GM18951 (cell line): ENCODE results near the gene DCT.

ENCODE experiments used
- POLR2A ChIP-seq: IDR thresholded peaks from 4 replicates; pipeline ENCODE4 v1.6.1; 2011; ENCODE audit warnings: mild to moderate bottlenecking; ENCODE audit not compliant: insufficient read length, insufficient read depth; ENCODE audit errors: extremely low read depth
- in situ Hi-C: fragments of 300-500 bp; cut with MboI; formaldehyde crosslinking; loops from one replicate; pipeline ENCODE4 v1.12.0; 2022; ENCODE audit warnings: low sequenced_read_pairs, mixed read lengths, inconsistent platforms; ENCODE audit not compliant: unreplicated experiment

DCT gene

DNA sequence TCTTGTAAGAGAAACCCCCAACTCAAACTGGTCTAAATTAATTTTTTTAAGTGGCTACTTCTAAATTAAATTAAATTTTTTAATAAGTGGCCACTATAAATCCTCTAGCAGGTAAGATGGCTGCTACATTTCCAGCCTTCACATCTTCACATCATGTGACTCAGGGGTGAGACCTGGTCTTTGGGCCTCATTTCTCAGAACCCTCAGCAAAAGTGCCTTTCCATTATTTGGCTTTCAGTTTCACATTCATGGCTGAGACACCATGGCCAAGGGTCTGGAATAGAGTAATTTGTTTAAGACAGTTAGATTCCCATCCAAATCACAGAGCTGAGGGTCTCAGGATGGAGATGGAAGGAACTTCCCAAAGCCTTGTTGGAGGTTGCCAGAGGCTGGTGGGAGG lies 47.5 kb downstream of the DCT start:
- in situ Hi-C loops, result no loop called here
- TF ChIP-seq POLR2A, result no peak

DNA sequence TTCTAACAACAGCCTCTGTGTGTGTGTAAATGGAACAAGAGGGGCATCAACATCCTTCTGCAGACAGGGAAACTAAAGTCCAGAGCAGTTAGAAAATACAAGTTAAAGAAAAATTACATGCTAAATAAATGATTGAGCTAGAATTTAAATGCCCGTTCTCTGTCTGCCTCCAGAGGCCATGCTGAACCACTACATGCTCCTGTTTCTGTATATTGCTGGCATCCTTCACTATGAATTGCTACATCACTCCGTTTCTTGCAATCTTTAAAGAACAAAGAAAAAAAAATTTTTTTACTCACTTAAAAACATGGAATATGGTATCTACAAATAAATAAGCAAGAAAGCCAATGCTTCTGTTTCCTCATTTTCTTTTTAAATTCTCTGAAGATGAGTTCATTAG lies 47.9 kb downstream of the DCT start:
- in situ Hi-C loops, result no loop called here

DNA sequence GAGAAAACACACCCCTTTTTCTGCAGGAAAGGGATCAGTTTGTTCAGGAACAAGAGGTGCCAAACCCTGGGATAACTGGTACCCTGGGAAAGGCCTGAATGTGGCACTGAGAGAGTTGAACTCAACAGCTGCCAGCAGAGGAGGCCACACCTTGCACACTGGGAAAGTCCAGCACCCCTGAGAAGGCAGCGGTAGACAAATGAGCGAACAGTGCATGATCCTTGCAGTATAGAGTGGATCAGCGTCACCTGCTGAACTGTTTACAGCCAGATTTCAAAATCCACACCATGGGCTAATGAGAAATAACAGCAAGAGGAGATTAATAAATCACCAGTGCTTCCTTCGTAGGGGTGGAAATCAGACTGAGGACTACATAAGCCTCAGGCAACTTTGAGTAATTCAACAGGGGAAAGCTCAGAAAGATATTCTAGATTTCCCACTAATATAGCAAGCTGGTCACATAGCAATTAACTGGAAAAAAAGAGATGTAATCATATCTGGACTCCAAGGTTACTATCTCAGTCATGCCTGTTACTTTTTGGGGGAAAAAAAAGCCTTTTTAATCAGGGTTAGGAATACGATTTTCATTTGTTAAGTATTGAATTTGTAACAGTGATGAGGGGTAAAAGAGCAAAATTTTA lies 52.0 kb downstream of the DCT start:
- in situ Hi-C loops, result no loop called here
- no peak for TF ChIP-seq POLR2A

More for the DNA sequence above, 47.9 kb downstream of the DCT start:
- no peak for TF ChIP-seq POLR2A

DNA sequence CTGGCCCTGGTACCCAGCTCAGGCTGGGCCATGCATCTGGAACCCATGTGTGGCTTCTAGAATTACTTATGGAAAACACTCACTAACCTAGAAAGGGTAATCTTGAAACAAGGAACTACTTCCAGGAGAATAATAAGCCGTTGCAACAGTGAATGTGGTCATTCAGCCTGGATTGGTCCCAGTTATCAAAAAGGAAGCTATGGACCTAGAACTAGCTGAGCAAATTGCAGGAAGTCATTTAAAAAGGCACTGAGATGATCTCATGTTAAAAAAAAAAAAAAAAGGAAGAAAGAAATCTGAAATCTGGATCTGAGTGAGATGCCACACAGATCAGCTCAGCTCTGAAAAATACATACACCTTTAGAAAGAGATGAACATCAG lies 59.6 kb downstream of the DCT start:
- no peak for TF ChIP-seq POLR2A
- in situ Hi-C loops, result no loop called here

DNA sequence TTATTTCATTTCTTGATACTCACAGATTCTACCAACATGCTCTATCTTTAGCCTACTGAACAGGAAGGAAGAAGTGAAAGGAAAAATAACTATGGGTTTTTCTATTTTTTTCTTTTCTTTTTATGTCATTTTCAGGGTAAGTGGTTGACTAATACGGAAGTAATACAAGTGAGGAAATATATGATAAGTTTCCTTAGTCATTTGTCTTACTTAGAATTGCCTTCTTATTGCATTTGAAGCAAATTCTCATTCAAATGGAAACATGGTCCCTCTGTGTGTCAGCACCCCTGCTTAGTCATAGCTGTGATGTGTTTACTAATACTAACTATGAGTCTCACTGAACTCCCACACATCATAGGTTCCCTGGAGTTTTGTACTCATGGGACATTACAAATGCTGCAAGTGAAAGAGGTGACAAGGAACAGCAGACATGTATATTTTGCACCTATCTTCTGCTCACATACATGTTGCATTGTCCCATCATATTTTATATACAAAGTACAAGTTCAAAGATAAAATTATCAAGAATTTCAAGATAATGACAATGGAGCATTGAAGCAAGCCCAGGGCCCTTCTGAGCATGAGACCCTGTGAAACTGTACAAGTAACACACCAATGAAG lies 60.1 kb downstream of the DCT start:
- in situ Hi-C loops, result no loop called here
- no peak for TF ChIP-seq POLR2A

DNA sequence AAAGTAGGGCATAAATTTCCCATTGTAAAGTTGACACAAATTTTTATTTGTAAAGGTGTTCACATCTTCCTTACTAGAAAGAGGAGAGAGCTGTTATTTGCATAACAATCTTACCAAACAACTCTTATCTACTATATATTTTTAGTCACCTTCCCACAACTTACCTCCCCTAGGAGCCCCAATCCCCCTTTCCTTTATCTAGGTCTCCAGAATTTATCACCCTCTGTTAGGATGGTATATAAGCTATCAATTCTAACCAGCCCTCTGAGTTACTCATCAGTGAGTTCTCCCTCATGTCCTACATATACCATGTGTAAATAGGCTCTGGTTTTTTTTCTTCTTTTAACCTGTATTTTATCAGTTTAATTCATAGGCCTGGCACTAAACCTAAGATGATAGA lies 62.2 kb downstream of the DCT start:
- TF ChIP-seq POLR2A, result no peak
- in situ Hi-C loops, result no loop called here

DNA sequence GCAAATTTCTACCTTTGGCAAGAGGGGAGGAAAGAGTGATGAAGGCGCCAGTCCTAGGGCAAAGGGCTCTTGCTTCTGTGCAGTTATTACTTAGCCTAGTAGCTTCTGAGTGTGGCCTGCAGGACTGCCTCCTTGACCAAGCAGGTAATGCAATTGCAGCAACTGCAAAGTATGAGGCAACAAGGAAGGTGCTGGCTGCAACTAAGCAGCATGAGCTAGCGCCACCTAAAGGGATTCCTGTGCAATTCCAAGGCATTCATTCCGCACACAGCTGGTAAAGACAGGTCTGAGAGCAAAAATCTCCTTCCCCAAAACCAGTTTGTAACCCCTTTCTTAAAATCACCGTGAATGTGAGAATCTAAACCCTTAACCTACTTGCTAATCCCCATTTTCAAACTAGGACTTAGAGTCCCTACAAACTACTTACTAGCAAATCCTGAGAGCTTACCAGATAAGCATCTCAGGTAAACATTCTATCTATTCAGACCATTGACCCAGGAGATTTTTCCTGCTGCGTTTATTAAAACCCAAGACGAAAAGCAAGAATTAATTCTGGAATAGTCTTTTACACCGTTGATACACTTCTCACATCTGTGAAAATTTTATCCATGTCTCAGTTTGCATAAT lies 62.9 kb downstream of the DCT start:
- in situ Hi-C loops, result no loop called here

DNA sequence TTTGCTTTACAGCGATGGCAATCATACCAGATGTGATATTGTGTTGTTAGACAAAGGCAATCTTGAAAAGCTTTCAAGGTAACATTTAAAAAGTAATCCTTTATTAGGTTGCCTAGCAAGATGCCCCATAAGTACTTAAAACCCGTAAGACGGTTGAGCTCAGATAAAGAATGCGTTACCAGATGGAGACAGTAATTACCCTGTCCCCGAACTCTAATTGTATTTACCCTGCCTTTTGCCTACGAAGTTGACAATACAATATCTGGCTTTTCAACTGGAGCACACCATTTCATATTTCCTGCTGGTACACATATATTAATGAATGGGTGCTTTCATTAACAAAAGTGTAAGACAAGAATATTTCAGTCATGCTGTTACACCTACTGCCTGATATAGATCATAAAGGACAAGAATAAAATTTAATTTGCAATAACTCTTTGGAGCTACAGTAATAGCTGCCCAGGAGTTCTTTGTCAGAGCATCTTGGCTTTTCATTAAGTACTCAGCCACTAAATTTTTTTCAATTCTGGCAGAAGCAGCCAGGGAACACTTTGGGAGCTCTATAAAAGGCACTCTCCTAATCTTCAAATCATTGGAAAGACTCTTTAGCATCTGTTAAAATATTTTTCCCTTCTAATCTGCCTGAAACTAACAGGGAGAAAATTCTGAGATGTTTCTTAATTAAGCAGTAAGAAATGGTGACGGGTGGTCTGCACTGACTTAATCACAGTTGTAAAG lies 63.8 kb downstream of the DCT start:
- in situ Hi-C loops, result no loop called here
- no peak for TF ChIP-seq POLR2A

More for the DNA sequence above, 62.9 kb downstream of the DCT start:
- TF ChIP-seq POLR2A, result no peak

DNA sequence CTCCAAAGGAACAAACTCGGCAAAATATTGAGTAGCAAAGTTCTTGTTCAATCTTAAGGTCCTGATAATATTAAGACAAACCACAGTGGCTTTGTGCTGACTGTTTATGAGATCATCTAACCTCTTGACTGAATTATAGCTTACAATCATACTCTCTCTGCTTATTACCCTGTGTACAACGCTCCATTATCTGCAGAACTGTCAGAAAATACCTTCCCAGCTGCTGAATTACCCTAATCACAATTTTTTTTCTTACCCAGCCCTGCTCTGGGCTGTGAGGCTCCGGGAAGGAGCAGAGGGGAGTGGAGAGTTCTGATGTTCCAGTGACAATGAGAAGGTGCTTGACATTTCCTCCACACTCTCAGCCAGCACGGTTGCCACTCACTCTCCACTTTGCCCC lies 64.8 kb downstream of the DCT start:
- no peak for TF ChIP-seq POLR2A
- in situ Hi-C loops, result no loop called here

DNA sequence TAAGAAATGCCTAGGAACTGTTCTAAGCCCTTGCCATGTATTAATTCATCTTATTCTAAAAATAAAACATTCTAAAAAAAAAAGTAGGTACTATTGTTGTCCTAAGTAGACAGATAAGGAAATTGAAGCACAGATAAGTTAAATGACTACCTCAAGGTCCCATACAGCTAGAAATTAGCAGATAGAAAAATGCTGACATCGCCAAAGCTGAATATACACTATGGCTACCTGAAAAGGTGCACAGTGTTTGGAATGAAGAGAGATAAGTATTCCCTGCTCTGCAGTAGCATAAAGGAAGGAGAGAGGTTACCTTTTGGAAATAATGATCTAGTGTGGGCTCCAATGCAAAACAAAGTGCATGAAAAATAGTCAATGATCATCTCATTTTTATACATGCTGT lies 65.3 kb downstream of the DCT start:
- no peak for TF ChIP-seq POLR2A
- in situ Hi-C loops, result no loop called here

DNA sequence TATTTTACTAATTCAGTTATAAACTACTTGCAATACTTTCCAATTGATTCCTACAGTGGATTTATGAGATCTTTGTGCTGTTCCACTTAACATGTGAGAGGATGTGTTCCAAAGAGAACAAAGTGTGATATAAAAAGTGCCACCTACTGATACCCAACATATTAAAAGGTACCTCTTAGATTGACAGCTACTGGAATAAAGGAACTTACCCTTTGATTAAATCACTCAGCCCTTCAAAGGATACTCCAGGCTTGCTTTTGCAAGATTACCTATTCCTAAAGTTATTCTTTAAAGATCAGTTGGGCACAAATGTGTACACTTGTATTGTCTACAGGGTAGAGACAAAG lies 65.9 kb downstream of the DCT start:
- in situ Hi-C loops, result no loop called here
- TF ChIP-seq POLR2A, result no peak

DNA sequence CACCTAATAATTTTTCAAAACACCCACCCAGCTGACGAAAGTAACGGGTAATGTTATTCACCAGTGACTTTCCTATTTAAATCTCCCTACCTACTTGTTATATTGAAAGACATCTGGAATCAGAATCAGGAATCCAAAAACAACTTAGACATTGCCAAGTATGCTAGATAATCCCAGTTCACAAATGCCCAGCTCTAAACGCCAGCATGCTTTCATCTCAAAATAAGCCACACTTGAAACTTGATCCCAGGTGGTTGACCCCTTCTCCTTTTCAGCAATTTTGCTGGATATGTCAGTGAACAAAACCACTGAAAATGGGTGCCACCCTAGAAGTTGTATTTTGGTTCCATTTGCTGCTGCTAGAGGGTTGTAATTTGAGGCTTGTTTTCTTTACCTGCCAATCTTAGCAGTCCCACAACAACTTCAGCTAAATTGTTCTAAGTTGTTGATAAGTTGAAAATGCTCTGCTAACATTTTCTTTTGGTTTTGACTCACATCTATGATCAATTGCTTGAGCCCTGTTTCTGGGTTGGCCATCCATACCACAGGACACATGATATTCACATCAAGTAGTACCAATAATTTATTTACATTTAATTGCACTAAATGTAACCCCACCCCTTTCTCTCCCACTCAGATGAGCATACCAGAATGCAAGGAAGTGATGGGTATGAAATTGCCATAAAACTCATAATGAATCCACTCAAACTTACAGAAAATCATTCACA lies 66.4 kb downstream of the DCT start:
- in situ Hi-C loops, result no loop called here
- TF ChIP-seq POLR2A, result no peak

DNA sequence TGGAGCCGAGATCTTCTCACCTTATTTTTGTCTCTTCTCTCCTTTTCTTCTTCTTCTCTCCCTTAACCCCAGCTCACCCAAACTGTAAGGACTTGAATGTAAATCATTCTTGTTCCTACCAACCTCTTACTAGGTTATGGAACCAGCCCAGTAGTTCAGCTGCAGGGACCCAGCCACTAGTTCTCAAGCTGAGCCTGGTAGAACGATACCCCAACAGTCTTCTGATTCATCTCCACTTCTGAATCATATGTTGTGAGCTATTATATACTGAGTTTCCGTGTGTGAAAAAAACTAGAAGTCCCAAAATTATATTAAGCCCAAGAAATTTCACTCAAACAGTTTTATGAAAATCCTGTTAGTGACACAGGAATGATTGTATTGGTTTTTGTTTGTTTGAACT lies 67.7 kb downstream of the DCT start:
- in situ Hi-C loops, result no loop called here
- TF ChIP-seq POLR2A, result no peak
